GM12873 (cell line): ENCODE results near the gene GAS6.

Experiments
- TF ChIP-seq, protein P1 (sequence below): IDR thresholded peaks from 2 replicates; pipeline ENCODE4 v1.5.1; 2012; ENCODE audit warnings: low read depth, mild to moderate bottlenecking, moderate library complexity, low read length, control low read depth; ENCODE audit not compliant: insufficient read depth; ENCODE audit errors: missing control alignments

GAS6 gene

DNA sequence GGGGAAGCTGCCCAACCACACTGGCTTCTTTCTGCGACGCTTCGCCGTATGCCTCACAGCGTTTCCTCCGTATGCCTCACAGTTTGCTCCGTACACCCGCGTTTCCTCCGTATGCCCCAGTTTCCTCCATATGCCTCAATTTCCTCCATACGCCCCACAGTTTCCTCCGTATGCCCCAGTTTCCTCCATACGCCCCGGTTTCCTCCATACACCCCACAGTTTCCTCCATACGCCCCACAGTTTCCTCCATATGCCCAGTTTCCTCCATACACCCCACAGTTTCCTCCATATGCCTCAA, 22.6 kb downstream of the GAS6 start:
- TF ChIP-seq, protein P1, sequence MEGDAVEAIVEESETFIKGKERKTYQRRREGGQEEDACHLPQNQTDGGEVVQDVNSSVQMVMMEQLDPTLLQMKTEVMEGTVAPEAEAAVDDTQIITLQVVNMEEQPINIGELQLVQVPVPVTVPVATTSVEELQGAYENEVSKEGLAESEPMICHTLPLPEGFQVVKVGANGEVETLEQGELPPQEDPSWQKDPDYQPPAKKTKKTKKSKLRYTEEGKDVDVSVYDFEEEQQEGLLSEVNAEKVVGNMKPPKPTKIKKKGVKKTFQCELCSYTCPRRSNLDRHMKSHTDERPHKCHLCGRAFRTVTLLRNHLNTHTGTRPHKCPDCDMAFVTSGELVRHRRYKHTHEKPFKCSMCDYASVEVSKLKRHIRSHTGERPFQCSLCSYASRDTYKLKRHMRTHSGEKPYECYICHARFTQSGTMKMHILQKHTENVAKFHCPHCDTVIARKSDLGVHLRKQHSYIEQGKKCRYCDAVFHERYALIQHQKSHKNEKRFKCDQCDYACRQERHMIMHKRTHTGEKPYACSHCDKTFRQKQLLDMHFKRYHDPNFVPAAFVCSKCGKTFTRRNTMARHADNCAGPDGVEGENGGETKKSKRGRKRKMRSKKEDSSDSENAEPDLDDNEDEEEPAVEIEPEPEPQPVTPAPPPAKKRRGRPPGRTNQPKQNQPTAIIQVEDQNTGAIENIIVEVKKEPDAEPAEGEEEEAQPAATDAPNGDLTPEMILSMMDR = no peak

DNA sequence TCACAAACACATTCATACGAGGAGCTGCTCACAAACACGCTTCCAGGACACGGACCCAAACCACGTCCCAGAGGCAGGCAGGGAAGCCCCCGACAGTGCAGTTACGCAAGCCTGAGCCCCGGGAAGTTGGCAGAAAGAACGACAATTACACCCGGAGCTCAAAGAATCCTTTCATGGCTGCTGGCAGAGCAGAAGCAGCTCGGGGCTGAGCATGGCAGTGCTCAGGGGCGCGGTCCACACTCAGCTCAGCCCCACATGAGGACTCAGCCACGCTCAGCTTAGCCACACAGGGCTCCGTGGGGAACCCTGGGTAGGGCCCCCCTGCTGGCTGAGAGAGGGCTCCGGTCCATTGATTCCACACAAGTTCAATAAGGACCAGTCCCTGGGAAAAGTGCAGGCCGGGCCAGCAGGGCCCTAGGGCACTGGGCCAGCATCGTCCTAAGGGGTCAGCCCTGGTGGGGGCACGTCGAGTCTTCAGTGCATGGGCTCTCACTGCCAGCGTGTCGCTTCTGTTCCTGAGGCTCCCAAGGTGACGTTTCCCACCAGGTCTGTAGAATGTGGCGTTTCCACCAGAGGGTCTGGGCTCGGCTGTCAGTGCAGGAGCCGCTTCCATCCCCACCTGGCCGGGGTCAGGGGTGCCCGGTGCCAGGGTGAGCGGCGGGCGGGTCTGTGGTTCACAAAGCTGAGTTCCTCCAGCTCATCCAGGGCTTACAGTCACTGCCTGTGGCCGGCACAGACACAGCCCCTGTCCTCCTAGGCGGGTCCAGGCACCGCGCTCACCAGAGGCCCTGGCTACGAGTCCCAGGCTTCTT, 23.1 kb downstream of the GAS6 start:
- TF ChIP-seq, protein P1 = no peak

DNA sequence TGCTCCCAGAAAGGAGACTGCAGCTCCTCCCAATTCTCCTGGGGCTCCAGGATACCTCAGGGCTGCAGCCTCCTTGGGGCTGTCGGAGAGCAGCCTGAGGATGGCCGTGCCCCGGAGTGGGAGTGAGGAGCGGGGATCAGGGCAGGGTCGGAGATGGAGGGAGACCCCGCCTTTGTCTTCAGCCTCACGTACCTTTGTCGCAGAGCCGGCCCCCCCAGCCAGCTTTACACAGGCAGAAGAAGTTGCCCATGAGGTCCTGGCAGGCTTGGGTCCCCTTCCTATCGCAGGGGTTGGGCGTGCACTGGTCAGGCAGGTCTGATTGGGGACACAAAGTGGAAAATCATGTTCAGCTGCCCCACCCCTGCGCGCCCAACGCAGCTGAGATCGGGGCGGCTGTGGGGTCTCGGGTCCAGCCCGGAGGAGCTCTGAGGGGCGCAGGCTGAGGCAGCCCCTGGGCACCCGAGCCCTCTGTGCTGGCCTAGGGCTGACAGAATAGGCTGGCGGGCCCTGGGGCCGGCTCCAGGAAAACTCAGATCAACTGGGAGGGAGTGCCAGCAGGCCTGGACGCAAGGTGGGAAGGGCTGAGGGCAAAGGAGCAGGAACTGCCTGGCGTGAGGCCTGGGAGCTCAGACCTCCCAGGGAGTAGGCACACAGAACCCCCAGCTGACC, 24.2 kb downstream of the GAS6 start:
- TF ChIP-seq, protein P1 = no peak

DNA sequence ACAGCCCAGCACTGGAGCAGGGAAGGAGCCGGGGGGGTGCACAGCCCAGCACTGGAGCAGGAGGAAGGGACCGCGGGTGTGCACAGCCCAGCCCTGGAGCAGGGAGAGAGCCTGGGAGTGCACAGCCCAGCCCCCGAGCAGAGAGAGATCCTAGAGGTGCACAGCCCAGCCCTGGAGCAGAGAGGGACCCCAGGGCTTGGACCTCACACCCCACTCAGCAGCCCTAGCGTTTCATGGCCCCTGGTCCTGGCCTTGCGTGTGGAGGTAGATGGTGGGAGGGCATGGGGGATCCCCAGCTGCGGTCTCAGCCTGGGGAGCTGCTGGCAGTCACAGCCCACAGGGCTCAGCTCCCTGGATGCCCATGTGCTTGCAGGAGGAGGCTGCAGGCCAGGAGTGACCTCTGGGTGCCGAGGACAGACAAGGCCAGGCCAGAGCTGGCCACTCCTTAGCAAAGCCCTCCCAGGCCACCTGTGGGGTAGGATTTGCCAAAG, 25.1 kb downstream of the GAS6 start:
- TF ChIP-seq, protein P1 = no peak

DNA sequence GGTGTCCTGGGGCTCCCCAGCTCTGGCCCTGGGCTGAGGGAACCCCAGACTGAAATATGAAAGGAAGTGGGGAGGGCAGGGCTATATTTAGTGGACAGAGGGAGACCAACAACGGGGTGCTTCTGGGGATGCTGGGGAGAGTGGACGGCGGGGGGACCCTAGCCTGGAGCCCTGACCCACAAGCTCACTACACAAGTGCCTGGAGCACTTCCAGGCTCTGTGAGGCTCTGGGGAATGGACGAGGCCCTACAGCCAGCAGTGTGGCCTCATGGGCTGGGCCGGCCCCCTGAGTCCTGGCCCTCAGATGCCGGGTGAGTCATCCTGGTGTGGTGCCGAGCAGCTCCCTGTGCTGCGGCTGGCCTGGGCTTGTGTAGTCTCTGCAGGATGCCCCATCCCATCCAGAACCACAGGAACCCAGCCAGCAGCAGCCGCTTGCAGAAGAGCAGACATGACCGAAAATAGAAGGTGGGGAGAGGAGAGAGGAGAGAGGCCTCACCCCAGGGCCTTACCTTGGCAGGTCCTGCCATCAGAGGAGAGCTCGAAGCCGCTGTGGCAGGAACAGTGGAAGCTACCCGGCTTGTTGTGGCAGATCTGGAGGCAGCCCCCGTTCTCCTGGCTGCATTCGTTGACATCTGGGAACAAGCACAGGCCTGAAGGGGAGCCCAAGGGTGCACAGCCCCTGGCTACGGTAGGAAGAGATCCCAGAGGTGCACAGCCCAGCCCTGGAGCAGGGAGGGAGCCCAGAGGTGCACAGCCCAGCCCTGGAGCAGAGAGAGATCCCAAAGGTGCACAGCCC, 26.1 kb downstream of the GAS6 start:
- TF ChIP-seq, protein P1 = no peak

DNA sequence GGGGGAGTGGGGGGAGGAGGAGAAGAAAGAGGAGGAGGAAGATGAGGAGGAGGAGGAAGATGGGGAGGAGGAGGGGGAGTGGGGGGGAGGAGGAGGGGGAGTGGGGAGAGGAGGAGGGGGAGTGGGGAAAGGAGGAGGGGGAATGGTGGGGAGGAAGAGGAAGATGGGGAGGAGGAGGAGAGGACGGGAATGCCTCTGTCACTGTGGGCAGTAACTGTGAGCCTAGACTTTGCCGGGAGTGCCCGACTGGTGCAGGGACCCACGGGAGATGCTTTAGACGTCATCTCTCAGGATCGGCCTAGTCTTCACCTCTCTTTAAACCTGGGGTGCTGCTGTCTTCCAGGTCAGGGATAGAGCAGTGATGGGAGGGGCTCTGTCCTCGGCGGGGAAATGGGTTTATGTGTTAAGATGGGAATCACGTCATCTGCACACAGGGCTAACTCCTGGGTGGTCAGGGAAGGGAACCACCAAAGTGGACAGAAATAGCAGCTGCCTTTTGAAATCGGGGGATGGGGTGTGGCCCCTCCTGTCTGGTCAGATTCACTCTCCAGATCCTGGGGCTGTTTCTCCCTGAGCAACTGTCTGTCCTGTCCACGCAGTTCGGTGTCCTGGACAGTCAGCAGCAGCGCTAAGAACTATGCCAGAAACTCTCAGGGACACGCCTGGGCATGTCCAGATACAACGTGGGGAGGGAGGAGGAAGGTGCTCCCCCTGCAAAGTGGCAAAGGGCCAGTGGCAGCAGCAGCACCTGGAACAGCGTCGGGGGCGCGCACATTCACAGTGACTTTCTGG, 26.9 kb downstream of the GAS6 start:
- TF ChIP-seq, protein P1 = no peak
